Effector CD4-positive, alpha-beta T cell (primary cell): Measurements from ENCODE around the gene SASS6.
"Not testable (repeated sequence)": the region's sequence is repeated elsewhere in the genome, so short reads cannot be mapped to it uniquely, and the experiment has no call there.

ENCODE experiments used
- DNase-seq: peaks from one replicate; pipeline ENCODE4 v3.0.0-alpha.2; 2020

The SASS6 gene

DNA sequence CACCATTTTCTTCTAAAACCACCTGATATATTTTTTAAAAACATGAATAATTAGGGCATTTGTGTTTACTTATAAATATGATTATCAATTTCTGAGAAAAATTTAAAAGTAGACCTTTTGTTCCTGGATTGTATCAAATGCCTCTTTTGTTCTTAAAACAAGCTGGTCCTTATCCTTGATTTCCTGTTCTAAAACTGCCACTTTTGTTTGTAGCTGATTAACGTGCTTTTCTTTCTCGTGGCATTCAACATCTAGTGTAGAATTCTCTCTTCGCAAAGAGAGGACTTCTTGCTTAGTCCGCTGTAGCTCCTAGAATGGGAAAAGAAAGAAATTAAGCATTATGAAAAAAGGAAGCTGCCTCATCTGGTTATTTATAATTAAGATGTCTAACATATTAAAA lies 25.0 kb downstream of the SASS6 start:
- DNase-seq = no peak

DNA sequence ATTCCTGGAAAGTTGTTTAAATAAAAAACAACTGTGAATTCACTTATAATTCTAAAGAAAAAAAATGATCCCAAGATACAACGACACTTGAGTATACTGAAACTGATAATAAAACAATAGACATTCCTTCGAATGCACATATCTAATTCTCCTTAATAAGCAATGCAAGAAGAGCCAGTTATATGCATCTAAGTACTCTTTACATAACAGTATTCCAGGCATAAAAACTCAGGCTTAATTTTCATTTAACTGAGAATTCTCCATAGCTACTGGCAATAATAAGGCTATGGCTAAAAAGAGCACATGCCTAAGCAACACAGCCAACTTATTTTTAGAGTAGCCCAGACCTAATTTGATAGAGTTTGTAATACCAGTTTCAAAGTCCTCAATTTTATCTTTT lies 31.2 kb downstream of the SASS6 start:
- DNase-seq = no peak

- no peak for DNase-seq
Observed at GRCh38 chr1:100100202-100100601, 32.5 kb downstream of the SASS6 start.

DNA sequence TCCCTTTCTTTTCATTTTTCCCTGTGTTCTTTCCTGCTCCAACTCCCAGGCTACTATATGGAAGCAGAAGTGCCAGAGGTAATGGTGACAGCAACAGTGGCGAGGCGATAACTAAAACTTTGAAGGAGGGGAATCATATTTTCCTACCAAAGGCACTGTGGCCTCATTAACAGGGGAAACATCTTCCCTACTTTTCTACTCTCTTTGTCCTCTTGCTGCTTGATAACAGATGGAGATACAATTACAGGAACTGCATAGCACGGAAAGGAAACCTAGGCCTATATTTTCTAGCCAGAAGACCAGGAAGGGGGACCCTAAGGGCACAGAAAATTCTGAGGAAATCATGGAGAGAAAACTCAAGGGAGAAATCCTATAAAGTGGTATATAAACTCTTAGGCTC lies 42.3 kb downstream of the SASS6 start:
- no peak for DNase-seq

DNA sequence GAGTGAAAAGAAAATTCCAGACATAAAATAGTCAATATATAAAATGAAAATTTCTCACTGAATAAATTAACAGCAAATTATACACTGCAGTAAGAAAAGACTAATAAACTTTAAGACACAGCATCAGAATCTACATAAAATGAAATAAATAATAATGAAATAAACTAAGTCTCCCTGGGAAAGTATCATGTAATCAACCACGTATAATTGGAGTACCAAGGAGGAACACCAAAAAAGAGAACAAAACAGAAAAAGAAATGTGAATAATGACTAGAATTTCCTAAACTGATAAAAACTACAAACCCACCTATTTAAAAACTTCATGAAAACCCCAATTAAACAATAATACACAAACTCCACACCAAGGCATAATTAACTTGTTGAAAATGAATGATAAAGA lies 43.6 kb downstream of the SASS6 start:
- DNase-seq = no peak

DNA sequence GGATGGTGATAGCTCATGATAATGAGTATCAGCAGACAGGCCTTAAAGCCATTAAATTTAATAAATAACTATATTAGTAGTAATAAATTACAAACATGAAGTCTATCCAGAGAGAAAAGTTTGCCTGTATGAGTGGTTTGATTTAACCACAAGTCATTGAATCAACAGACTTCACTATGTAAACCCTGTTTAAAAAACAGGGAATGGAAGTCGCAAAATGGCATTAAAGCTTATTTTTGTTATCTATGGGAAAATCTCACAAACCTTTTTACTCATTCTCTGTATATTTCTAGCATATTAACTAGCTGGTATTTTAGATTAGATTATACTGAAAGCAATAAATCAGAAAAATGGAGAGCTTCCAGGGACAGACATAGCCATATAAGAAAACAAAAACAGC lies 45.3 kb downstream of the SASS6 start:
- no peak for DNase-seq

- DNase-seq = no peak
Observed at GRCh38 chr1:100080331-100080730, 52.4 kb downstream of the SASS6 start.

GRCh38 chr1:100077531-100077930 lies 55.2 kb downstream of the SASS6 start:
- no peak for DNase-seq

- no peak for DNase-seq
Observed at GRCh38 chr1:100076744-100077143, 56.0 kb downstream of the SASS6 start.

- no peak for DNase-seq
Observed at GRCh38 chr1:100076319-100076718, 56.4 kb downstream of the SASS6 start.

GRCh38 chr1:100075773-100076172 lies 57.0 kb downstream of the SASS6 start:
- DNase-seq = no peak

- no peak for DNase-seq
Observed at GRCh38 chr1:100074604-100075395, 57.9 kb downstream of the SASS6 start.

DNA sequence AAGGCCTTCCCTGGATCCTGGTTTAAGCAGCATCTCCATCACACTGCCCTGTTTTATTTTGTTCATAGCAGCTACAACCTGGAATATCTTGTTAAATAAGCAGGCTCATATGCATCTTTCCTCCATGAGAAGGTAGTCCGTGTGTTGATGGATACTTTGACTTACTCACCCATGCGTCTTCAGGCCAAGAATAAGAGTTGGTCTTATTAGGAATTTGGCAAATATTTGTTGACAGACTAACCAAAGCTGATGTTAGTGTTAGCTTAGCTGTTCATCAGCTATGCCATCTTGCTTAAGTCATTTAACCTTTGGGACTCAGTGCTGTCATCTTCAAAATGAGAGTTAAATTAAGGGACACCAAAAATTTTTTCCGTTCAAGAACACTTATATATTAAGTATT lies 59.2 kb downstream of the SASS6 start:
- DNase-seq = no peak

DNA sequence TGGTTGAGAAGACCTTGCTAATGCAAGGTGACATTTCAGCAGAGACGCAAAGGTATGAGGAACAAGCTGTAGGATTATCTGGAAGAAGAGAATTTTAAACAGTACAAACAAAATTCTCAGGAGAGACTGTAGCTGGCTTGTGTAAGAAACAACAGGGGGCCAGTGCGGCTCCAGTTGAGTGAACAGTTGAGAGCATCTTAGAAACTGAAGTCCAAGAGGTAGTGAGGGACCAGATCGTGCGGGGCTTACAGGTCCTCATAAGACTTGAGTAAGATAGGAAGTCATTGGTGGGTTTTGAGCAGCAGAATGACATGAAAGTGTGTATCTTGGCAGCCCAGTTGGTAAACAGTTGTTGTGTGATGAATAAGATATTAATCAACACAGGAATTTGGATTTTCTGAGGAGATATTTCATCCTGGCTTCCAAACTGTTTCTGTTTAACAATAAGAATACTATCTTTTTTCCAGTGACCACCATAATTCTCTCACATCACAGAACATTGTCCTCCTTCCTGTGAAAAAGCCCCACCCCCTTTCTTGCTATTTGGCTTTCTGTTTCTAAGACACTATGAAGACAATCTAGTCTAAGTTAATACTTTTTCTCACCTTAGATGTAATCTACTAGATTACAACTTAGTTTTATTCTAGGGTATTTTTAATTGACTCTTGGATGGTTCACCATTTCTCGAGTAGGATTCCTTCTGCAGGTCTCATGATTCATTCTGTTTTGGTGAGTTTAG lies 62.4 kb downstream of the SASS6 start:
- no peak for DNase-seq

- DNase-seq = no peak
Observed at GRCh38 chr1:100065969-100066227, 66.8 kb downstream of the SASS6 start.

- no peak for DNase-seq
Observed at GRCh38 chr1:100065183-100065968, 67.4 kb downstream of the SASS6 start.

DNA sequence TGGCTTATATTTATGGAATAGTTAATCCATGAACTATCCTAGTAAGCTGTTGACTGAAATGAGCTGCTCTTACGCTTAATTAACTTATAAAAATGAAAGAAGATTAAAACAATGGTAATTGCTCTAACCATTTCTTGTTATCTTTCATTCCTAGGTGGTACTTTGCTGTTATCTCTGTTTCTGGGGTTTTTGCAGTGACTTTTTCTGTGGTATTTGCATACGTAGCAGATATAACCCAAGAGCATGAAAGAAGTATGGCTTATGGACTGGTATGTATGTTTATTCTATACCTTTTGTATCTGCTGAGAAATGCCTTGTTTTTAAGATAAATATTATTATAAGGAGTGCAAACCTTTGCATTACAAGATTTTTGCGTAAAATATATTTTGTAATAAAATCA lies 71.0 kb downstream of the SASS6 start:
- no peak for DNase-seq

DNA sequence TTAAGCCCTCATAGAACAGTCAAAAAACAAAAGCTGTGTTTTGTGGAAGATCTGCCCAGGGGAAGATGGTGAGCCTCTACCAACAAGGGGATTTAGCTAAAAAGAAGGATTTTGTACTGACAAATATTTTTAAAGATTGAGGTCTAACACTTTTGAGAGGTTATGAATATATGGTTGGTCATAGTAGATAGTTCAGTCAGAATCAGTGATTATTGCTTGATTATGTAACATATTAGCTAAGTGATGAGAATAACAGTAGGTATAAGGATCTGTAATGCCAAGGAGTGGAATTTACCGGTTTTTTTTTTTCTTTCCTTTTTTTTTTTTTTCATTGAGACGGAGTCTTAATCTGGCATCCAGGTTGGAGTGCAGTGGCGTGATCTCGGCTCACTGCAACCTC lies 79.0 kb downstream of the SASS6 start:
- DNase-seq = no peak

GRCh38 chr1:100053119-100053518 lies 79.6 kb downstream of the SASS6 start:
- DNase-seq = no peak

DNA sequence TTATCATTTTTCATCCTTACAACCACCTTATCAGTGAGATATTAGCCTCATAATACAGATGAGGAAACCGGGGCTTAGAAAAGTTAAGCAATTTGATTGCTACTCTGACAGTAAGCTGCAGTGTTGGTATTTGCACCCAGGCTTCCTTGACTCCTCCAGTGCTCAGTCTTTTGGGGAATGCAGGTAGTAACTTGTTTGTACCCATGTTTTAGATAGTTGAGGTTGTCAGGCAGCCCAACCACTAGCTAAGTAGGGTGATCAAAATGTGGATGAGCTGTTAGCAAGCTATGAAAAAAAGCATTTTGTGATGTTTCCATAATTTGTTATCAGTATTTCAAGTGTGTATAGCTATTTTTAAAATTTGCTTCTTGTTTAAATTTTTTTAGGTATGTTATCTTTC lies 80.8 kb downstream of the SASS6 start:
- DNase-seq = no peak

DNA sequence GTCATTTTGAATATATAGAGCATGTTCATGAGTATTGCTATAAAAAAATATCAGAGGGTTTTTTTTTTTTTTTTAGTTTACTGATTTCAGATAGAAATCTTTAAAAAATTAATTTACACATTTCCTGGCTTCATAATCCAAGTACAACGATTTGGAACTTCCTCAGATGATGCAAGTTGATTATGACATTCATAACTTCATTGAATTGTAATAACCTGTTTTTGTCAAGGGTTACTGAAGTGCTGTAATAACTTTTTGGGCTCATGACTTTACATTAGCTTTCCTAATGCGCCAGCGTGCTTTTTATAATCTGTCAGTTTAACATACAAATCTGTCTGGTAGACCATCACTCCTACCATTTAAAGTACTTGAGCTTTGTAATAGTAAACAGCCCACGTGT lies 81.3 kb downstream of the SASS6 start:
- no peak for DNase-seq

DNA sequence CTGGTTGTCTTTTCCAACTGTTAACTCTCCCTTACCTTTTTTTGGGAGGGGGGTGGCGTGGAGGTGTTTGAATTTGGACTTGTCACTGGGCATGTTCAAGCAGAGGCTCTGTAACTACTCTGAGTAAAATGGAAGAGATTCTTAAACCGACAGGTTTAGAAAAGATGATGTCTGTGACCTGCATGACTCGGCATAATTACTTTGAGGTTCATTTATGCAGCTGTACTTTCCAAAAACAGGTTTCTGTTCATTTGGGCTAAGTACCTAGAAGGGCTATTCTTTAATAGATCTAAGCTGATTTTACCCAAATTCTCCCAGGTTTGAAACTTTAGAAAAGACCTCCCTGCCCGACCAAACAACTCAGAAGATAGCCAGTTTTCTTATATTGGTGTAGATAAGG lies 82.6 kb downstream of the SASS6 start:
- DNase-seq = no peak

- DNase-seq = not testable (repeated sequence)
Observed at GRCh38 chr1:100047235-100047708, 85.5 kb downstream of the SASS6 start.

DNA sequence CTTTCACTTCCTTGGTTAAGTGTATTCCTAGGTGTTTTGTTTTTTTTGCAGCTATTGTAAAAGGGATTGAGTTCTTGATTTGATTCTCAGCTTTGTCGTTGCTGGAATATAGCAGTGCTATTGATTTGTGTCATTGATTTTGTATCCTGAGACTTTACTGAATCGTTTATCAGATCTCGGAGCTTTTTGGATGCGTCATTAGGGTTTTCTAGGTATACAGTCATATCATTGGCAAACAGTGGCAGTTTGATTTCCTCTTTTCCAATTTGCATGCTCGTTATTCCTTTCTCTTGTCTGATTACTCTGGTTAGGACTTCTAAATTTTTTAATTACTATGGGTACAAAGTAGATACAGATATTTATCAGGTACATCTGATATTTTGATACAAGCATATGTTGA lies 87.5 kb downstream of the SASS6 start:
- DNase-seq = no peak
